ENCODE data around the gene GHRHR.

GHRHR gene

DNA sequence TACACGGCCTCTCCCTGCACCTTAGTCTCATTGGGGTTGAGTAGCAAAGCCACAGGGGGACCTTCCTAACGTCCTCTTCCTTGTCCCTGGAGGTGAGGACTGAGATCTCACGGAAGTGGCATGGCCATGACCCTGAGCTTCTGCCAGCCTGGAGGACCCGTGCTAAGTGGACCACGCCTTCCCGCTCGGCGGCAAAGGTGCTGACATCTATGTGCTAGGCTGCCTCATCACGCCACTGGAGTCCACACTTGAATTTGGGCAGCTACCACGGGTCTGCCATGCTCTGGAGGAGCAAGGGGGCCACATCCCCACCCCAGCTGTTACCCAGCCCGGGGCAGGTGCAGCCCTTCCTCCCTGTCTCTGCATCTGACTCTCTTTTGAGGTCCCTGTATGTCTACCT is 15.3 kb downstream of the GHRHR start:
- H3K27me3 ChIP-seq (replicated peaks) = peaks cover 8% of the 10 kb centered on the region
- H3K4me3 ChIP-seq (ENCODE audit: low read depth, low read length) = no peak overlapping the region
- no peaks in the 10 kb centered on the region for H3K36me3 ChIP-seq (replicated peaks)
- in situ Hi-C loops (cut with HindIII; ENCODE audit: low pct_ligation_motif_present, low sequenced_read_pairs) = no loop called here
- H3K27ac ChIP-seq = no peak overlapping the region
- TF ChIP-seq, protein P1, sequence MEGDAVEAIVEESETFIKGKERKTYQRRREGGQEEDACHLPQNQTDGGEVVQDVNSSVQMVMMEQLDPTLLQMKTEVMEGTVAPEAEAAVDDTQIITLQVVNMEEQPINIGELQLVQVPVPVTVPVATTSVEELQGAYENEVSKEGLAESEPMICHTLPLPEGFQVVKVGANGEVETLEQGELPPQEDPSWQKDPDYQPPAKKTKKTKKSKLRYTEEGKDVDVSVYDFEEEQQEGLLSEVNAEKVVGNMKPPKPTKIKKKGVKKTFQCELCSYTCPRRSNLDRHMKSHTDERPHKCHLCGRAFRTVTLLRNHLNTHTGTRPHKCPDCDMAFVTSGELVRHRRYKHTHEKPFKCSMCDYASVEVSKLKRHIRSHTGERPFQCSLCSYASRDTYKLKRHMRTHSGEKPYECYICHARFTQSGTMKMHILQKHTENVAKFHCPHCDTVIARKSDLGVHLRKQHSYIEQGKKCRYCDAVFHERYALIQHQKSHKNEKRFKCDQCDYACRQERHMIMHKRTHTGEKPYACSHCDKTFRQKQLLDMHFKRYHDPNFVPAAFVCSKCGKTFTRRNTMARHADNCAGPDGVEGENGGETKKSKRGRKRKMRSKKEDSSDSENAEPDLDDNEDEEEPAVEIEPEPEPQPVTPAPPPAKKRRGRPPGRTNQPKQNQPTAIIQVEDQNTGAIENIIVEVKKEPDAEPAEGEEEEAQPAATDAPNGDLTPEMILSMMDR (IDR thresholded peaks at IDR 0.05; ENCODE audit: low read depth, low read length, missing control alignments) = no peak
- DNase-seq = no peak

DNA sequence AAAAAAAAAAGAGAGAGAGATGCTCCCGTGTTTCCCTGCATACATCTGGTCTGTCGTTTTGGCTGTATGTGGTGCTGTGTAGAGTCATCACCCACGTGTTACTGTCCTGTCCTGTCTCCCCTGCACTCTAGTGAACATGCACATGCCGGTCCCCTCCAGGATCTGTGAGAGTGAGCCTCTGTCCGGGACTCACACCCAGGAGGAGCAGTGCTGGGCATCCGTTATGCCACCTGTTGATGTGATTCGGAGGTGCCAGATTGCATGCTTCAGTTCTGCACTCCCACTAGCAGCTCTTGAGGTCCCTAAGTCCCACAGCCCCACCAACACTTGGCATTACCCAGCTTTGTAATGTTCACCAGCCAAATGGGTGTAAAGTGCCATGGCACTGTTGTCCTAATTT is 16.4 kb downstream of the GHRHR start:
- Histone ChIP-seq H3K4me3 (ENCODE audit: low read depth, low read length) (no peak overlapping the region), H3K27me3 (replicated peaks) (peaks cover 8% of the 10 kb centered on the region), H3K27ac (no peak overlapping the region), H3K36me3 (replicated peaks) (no peaks in the 10 kb centered on the region)
- in situ Hi-C loops (cut with HindIII; ENCODE audit: low pct_ligation_motif_present, low sequenced_read_pairs) = no loop called here
- no peak for DNase-seq
- TF ChIP-seq, protein P1 (IDR thresholded peaks at IDR 0.05; ENCODE audit: low read depth, low read length, missing control alignments) = no peak

DNA sequence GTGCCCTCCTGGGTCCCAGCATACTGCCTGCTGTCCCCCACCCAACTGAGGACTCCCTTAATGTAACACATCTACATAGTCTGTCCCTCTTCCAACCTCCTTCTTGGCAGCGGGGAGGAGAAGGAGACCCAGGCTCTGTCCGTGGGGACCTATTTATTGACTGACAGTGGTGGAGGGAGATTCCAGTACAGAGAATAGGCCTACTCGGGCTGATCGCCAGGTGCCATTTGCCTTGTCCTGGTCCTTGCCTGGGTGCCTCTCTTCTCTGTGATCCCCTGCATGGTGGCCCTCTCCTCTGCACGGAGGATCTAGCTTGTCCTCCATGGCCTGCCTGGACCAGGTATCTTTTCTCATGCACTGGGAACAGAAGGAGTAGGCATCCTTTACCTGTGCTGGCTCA is 17.0 kb downstream of the GHRHR start:
- TF ChIP-seq, protein P1 (IDR thresholded peaks at IDR 0.05; ENCODE audit: low read depth, low read length, missing control alignments) = no peak
- in situ Hi-C loops (cut with HindIII; ENCODE audit: low pct_ligation_motif_present, low sequenced_read_pairs) = no loop called here
- no peaks in the 10 kb centered on the region for H3K36me3 ChIP-seq (replicated peaks)
- DNase-seq = no peak
- no peak overlapping the region for H3K4me3 ChIP-seq (ENCODE audit: low read depth, low read length)
- no peak overlapping the region for H3K27ac ChIP-seq
- H3K27me3 ChIP-seq (replicated peaks) = peaks cover 8% of the 10 kb centered on the region

DNA sequence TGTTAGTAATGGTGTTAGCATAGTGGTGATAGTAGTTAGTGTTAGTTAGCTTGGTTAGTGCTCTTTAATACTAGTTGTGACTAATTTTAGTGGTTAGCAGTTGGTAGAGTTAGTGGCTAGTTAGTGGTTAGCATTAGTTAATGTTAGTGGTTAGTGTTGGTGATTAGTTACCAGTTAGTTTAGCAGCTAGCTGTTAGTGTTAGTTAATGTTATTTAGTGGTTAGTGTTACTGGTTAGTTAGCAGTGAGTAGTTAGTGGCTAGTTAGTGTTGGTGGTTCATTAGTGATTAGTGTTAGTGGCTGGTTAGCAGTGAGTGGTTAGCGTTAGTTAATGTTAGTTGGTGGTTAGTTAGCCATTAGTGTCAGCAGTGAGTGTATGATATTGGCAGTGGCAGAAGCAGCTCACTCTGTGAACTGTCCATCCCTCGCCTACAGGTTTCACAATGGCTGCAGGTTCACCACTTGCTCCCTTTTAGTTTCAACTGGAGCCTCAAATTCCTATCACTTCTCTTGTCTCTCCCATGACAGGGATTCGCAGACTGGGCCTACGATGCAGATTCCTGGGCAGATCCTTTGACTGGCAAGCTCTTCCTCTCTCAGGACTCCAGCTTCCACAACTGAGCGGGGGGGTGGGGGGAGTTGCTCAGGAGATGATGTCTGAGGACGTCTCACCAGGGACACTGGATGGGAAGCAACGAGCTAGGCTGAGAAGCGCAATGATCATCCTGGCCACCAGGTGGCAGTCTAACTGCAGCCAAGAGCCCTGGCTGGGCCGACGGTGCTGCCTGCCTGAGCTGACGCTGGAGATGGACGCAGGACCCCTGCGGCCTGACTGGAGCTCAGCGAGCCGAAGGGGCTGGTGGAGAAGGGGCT is 19.5 kb downstream of the GHRHR start:
- TF ChIP-seq, protein P1 (IDR thresholded peaks at IDR 0.05; ENCODE audit: low read depth, low read length, missing control alignments) = peak; percentile 95
- Histone ChIP-seq H3K27ac (no peak overlapping the region), H3K27me3 (replicated peaks) (peaks cover 5% of the 10 kb centered on the region), H3K36me3 (replicated peaks) (no peaks in the 10 kb centered on the region), H3K4me3 (ENCODE audit: low read depth, low read length) (no peak overlapping the region)
- in situ Hi-C loops (cut with HindIII; ENCODE audit: low pct_ligation_motif_present, low sequenced_read_pairs) = no loop called here
- peak; percentile 74 for DNase-seq

DNA sequence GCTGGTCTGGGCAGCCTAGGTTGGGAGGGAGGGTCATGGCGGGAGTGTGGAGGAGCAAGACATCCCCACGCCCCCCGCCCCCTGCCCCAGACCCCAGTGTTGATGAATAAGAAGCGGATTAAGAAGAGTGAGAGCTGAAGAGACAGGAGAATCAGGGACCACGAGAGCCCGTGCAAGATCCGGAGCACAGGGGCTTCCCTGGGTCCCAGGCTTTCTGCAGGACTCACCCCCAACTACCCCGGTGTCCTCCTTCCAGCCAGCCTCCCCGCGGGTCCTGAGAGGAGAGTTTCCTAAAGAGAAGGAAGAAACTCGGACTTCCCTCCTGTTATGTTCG is 20.1 kb downstream of the GHRHR start:
- TF ChIP-seq, protein P1 (IDR thresholded peaks at IDR 0.05; ENCODE audit: low read depth, low read length, missing control alignments) = no peak
- no peak for DNase-seq
- no peak overlapping the region for H3K4me3 ChIP-seq (ENCODE audit: low read depth, low read length)
- no peak overlapping the region for H3K27ac ChIP-seq
- peaks cover 4% of the 10 kb centered on the region for H3K27me3 ChIP-seq (replicated peaks)
- in situ Hi-C loops (cut with HindIII; ENCODE audit: low pct_ligation_motif_present, low sequenced_read_pairs) = no loop called here
- H3K36me3 ChIP-seq (replicated peaks) = no peaks in the 10 kb centered on the region
